ENCODE data around the gene GLI1. TPM values are rescaled to one million over a fixed set of nuclear protein-coding genes. Genes with fewer than 3 reads are reported as not detected.

The GLI1 gene
- total RNA-seq, 2 donors from 2014 or later, result 1.2 TPM; not detected in 1

DNA sequence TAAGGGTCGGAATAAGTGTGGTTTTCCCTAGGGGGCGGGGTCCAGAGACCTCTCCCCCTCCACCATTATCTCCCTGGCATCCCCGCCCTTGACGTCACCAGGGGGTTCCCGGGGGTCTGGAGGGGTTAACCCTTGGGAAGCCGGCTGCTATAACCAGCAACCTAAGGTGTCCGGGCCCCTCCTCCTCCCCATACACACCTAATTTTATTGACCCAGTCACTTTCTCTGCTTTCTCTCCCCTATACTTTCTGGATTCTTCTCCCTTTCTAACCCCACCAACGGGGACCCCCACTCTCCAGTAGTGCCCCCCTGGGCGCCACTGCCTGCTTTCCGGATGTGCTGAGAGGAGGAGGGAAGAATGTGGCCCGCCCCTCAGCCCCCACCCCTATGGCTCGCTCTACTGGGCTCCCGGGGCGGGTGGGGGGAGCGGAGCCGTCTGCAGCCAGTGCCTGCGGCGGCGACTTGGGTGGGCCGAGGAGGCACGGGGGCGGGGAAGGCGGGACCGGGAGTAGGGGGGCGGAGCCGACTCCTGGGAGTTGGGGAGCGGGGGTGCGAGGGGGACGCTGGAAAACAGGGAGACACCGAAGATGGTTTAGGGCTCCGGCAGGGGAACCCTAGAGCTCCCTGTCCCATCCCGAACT is 1.8 kb downstream of the GLI1 start:
- DNase-seq (ENCODE audit: low spot score), result peak; percentile 71
- peak overlapping the region; percentile 44 to 73 for H3K4me3 ChIP-seq
- no peaks in the 10 kb centered on the region for H3K9me3 ChIP-seq
- H3K27ac ChIP-seq, result peak overlapping the region; percentile 72 to 73
- no peaks in the 10 kb centered on the region for H3K27me3 ChIP-seq
- no peaks in the 10 kb centered on the region for H3K36me3 ChIP-seq
- TF ChIP-seq CTCF (IDR thresholded peaks at IDR 0.05), result no peak
- H3K4me1 ChIP-seq, result peaks cover 0 to 34% of the 10 kb centered on the region in 2 donors

DNA sequence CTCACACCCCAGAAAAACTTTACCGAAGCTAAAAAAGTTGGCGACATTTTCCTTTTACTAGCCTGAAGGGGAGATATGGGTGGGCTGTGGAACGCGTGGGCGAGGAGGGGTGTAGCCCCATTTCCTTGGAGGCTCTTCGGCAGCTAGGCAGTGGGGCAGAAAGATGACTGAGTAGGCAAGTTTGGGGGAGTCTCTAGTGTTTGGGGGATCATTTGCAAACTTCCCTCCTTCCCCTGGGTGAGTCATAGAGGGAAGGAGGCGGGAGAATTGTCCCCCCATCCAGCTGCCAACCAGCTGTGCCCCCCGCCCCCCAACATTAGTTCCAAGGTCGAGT is 2.3 kb downstream of the GLI1 start:
- Histone ChIP-seq H3K4me3 (peak overlapping the region; percentile 44 to 73), H3K36me3 (no peaks in the 10 kb centered on the region), H3K4me1 (peaks cover 0 to 34% of the 10 kb centered on the region in 2 donors), H3K9me3 (no peaks in the 10 kb centered on the region), H3K27me3 (no peaks in the 10 kb centered on the region), H3K27ac (peak overlapping the region; percentile 72 to 73)
- DNase-seq (ENCODE audit: low spot score), result no peak
- TF ChIP-seq CTCF (IDR thresholded peaks at IDR 0.05), result no peak

DNA sequence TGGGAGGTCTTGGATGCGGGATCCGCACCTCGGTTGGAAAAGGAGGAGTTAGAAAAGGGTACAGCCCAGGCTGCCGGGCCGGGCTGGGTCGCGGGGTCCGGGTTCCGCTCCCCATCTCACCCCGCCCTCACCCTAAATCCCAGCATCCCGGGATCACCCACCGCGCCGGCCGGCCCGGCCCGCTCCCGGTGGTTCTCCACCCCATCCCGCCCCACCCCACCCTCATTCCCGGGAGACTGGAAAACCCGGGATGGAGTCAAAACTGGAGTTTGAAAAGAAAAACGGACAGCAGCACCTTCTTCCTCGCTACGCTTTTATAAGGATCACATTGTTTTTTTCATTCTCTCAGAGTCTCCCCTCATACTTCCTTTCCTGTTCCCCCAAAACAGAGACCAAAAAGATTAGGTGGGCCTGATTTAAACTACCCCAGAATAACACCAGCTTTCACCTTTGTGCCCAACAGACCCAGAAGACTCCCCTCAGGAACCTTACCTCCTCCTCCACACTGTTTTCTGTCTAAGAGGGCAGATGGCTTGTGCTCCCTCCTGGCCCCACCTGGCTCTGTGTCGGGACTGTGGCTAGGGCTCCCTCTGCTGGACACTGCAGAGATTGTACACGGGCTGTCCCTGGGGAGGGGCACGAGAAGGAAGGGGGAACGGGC is 2.8 kb downstream of the GLI1 start:
- Histone ChIP-seq H3K9me3 (no peaks in the 10 kb centered on the region), H3K27me3 (no peaks in the 10 kb centered on the region), H3K4me1 (peaks cover 0 to 34% of the 10 kb centered on the region in 2 donors), H3K4me3 (peak overlapping the region; percentile 44 to 73), H3K27ac (peak overlapping the region; percentile 72 to 73), H3K36me3 (no peaks in the 10 kb centered on the region)
- DNase-seq (ENCODE audit: low spot score), result peak; percentile 88
- peak; percentile 95 to 96 for TF ChIP-seq CTCF (IDR thresholded peaks at IDR 0.05)

DNA sequence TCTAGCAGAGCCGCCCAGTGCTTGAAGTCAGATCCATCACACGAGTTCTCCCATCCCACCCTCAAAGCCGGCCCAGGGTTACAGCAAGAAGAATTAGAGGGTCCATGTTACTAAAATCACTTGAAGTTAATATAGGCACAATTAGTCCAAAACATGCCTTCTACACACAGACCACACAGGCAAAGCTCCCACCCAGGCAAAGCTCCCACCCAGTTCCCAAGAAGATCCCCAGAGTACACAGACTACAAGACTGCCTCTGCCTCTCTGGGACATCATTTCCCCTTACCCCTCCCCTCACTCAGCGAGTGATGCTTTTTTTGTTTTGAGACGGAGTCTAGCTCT is 3.3 kb downstream of the GLI1 start:
- peak overlapping the region in 1 of 2 donors; percentile 73 for H3K4me3 ChIP-seq
- H3K27me3 ChIP-seq, result no peaks in the 10 kb centered on the region
- DNase-seq (ENCODE audit: low spot score), result no peak
- TF ChIP-seq CTCF (IDR thresholded peaks at IDR 0.05), result peak in 1 of 2 donors; percentile 9
- H3K27ac ChIP-seq, result peak overlapping the region; percentile 72 to 73
- H3K36me3 ChIP-seq, result no peaks in the 10 kb centered on the region
- H3K9me3 ChIP-seq, result no peaks in the 10 kb centered on the region
- H3K4me1 ChIP-seq, result peaks cover 0 to 34% of the 10 kb centered on the region in 2 donors

GRCh38 chr12:57464569-57464968 is 5.0 kb downstream of the GLI1 start:
- Histone ChIP-seq H3K4me1 (peaks cover 0 to 28% of the 10 kb centered on the region in 2 donors), H3K27ac (no peak overlapping the region), H3K9me3 (no peaks in the 10 kb centered on the region), H3K36me3 (no peaks in the 10 kb centered on the region), H3K27me3 (no peaks in the 10 kb centered on the region), H3K4me3 (no peak overlapping the region)
- TF ChIP-seq CTCF (IDR thresholded peaks at IDR 0.05), result no peak
- DNase-seq (ENCODE audit: low spot score), result no peak

Measured in right atrium auricular region (tissue), 2 donors.